LHCN-M2 (cell line): Measurements from ENCODE around the gene RASAL3. TPM values are rescaled to one million over a fixed set of nuclear protein-coding genes. Genes with fewer than 3 reads are reported as not detected.

ENCODE experiments used
- DNase-seq: peaks from one replicate; pipeline ENCODE4 v3.0.0-alpha.2; 2012; ENCODE audit warnings: low read depth
- total RNA-seq: library from RNA; depleted of rRNA; stranded (reverse); fragments of >200 nt; gene quantifications from 2 replicates; pipeline ENCODE4 v1.2.3, GENCODE V29; 2014

RASAL3 gene
- total RNA-seq, 1 experiment from 2014 or later: 0.06 TPM

GRCh38 chr19:15449620-15450527 is 14.5 kb downstream of the RASAL3 start, which contains the start of gene WIZ:
WIZ (minus strand) TSS chr19:15449956; CDS start chr19:15448307, 1,649 bp downstream.
- DNase-seq: peak; percentile 59

GRCh38 chr19:15448778-15449619 is 15.3 kb downstream of the RASAL3 start:
- DNase-seq: peak; percentile 26

GRCh38 chr19:15448044-15448777 is 16.1 kb downstream of the RASAL3 start:
- no peak for DNase-seq

GRCh38 chr19:15447057-15447456 is 17.3 kb downstream of the RASAL3 start:
- DNase-seq: no peak

GRCh38 chr19:15445807-15446376 is 18.5 kb downstream of the RASAL3 start:
- no peak for DNase-seq

- DNase-seq: no peak
These were observed 19.1 kb downstream of the RASAL3 start for GRCh38 chr19:15445227-15445605.

GRCh38 chr19:15444505-15445226 is 19.7 kb downstream of the RASAL3 start:
- no peak for DNase-seq

- no peak for DNase-seq
These were observed 20.5 kb downstream of the RASAL3 start for GRCh38 chr19:15443838-15444237.

- no peak for DNase-seq
These were observed 21.0 kb downstream of the RASAL3 start for GRCh38 chr19:15443325-15443724.

GRCh38 chr19:15442142-15442920 is 22.0 kb downstream of the RASAL3 start:
- DNase-seq: no peak

GRCh38 chr19:15441317-15441716 is 23.0 kb downstream of the RASAL3 start:
- no peak for DNase-seq

- DNase-seq: no peak
These were observed 24.3 kb downstream of the RASAL3 start for GRCh38 chr19:15439821-15440641.

GRCh38 chr19:15439078-15439799 is 25.1 kb downstream of the RASAL3 start:
- no peak for DNase-seq

GRCh38 chr19:15438577-15438976 is 25.8 kb downstream of the RASAL3 start:
- no peak for DNase-seq

- no peak for DNase-seq
These were observed 26.2 kb downstream of the RASAL3 start for GRCh38 chr19:15438124-15438496.

GRCh38 chr19:15437355-15438123 is 26.8 kb downstream of the RASAL3 start:
- no peak for DNase-seq

GRCh38 chr19:15436826-15437110 is 27.6 kb downstream of the RASAL3 start:
- DNase-seq: no peak
